GM18498 (cell line): ENCODE data around the gene ATP9A.
"Not testable (repeated sequence)": the region's sequence is repeated elsewhere in the genome, so short reads cannot be mapped to it uniquely, and the experiment has no call there.

Experiments
- ATAC-seq: cut with Tn5 transposase; IDR thresholded peaks from one replicate; pipeline ENCODE4 v1.9.1; 2021; ENCODE audit warnings: mild to moderate bottlenecking, moderate library complexity; ENCODE audit not compliant: unreplicated experiment

ATP9A gene

GRCh38 chr20:51661609-51662178 lies 106.5 kb downstream of the ATP9A start:
- no peak for ATAC-seq

- ATAC-seq = no peak
Measured at GRCh38 chr20:51660672-51661608, 107.2 kb downstream of the ATP9A start.

- no peak for ATAC-seq
Measured at GRCh38 chr20:51659491-51660050, 108.6 kb downstream of the ATP9A start.

GRCh38 chr20:51656726-51657260 lies 111.4 kb downstream of the ATP9A start:
- ATAC-seq = no peak

DNA sequence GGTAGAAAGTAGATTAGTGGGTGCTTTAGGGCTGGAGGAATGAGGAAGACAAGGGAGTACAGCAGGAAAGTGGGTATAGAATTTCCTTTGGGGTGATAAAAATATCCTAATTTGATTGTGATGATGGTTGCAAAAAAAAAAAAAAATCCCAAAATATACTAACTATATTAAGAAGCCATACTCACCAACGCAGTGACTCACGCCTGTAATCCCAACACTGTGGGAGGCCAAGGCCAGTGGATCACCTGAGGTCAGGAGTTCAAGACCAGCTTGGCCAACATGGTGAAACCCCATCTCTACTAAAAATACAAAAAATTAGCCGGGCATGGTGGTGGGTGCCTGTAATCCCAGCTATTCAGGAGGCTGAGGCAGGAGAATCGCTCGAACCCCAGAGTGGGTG lies 112.1 kb downstream of the ATP9A start:
- ATAC-seq = not testable (repeated sequence)

DNA sequence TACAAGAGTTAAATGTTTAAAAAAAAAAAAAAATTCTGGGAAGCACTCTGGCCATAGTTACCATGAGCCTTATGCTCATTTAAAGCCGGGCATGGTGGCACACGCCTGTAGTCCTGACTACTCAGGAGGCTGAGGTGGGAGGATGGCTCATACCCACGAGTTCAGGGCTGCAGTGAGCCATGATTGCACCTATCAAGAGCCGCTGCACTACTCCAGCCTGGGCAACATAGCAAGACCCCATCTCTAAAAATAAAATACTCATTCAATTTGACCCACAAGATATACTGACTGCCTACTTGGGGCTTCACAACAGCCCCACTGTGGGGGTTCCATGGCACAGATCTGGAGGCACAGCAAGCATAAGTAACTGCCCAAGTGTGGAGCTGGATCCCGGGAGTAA lies 113.7 kb downstream of the ATP9A start:
- no peak for ATAC-seq

GRCh38 chr20:51654060-51654459 lies 114.1 kb downstream of the ATP9A start:
- no peak for ATAC-seq

GRCh38 chr20:51653226-51653625 lies 115.0 kb downstream of the ATP9A start:
- no peak for ATAC-seq

DNA sequence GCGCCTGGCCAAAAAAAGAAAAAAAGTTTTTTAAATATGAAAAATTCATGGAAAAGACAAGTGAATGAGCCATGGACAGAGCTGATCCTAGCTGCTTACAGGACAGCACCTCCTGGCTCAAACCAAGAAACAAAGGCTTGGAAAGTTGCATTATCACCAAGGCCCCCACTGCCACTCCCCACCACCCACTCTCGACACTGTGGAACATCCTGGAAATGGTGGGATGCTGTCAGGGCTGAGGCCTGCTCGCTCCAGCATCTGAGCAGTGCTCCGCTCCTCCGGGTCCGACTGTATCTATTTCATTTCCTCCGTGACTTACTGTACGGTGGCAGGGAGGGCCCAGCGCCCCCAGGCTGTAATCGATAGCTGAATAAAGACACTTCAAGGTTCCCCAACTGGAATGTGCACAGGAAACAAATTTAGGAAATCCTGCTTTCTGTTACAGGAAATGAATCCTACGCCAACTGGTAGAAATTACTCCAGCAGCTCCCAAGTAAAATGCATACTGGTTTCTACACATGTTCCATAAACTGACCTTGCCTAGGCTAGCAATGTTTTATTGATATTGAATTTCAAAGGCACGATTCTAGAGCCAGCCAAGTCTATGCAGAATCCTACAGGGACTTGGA lies 116.2 kb downstream of the ATP9A start:
- no peak for ATAC-seq

DNA sequence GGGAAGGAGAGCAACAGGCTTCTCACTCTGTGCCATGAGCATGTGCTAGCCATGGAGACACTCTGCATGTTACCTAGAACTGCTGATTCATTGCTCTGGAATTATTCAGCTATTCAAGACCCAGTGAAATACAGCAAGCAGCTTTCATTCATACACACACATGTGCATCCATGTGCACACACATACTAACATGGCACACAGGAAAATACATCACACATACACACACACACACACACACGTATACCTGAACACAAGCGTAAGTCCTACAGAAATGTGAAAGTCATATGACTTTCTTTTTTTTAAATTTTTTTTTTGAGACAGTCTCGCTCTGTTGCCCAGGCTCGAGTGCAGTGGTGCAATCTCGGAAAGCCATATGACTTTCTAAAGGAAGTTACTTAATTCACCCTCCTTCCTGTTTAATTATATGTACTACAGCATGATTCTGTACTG lies 117.5 kb downstream of the ATP9A start:
- no peak for ATAC-seq

- no peak for ATAC-seq
Measured at GRCh38 chr20:51648571-51648947, 119.6 kb downstream of the ATP9A start.

GRCh38 chr20:51647674-51648570 lies 120.3 kb downstream of the ATP9A start:
- ATAC-seq = no peak

DNA sequence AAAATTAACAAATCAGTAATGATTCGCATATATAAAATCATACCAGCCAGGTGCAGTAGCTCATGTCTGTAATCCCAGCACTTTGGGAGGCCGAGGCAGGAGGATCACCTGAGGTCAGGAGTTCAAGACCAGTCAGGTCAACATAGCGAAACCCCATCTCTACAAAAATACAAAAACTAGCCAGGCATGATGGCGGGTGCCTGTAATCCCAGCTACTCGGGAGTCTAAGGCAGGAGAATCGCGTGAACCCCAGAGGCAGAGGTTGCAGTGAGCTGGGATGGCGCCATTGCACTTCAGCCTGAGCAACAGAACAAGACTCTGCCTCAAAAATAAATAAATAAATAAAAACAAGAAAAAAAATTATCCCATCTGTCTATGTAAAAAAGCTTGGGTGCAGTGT lies 124.4 kb downstream of the ATP9A start:
- ATAC-seq = not testable (repeated sequence)

DNA sequence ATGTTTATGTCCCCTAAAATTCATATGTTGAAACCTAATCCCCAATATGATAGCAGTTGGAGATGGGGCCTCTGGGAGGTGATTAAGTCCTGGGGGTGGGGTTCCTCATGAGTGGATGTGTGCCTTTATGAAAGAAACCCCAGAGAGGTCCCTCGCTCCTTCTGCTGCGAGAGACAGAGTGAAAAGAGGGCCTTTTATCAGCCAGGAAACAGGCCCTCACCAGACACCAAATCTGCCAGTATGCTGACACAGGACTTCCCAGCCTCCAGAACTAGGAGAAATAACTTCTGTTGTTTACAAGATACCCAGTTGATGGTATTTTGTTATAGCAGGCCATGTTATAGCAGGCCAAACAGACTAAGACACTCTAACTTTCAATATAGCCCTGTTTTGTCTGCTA lies 124.8 kb downstream of the ATP9A start:
- no peak for ATAC-seq

DNA sequence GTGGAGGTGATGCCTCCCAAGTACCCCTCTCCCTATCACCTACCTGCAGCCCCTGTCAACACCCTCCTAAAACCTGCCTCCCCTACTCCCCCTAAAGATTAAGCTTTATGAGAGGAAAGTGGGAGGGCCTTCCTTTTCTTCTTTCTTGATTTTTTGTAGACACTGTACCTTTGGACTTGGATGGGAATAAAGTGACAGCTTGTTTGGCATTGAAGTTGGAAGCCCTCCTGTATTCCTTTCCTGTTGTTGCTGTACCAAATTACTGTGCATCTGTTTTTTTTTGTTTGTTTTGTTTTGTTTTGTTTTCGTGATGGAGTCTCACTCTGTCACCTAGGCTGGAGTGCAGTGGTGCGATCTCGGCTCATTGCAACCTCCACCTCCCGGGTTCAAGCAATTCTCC lies 126.3 kb downstream of the ATP9A start:
- ATAC-seq = no peak

DNA sequence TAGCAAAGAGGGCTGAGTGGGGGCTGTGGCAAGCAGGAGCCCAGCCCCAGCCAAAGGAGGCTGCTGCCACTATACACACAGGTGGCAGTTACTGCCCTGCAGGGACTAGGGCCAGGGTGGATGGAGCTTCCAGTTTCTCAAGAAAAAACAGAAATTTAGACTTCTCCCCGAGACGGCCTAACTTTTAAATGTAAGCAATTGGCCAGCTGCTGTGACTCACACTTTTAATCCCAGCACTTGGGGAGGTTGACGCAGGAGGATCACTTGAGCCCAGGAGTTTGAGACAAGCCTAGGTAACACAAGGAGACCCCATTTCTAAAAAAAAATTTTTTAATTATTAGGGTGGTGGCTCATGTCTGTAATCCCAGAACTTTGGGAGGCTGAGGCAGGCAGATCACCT lies 127.4 kb downstream of the ATP9A start:
- no peak for ATAC-seq

DNA sequence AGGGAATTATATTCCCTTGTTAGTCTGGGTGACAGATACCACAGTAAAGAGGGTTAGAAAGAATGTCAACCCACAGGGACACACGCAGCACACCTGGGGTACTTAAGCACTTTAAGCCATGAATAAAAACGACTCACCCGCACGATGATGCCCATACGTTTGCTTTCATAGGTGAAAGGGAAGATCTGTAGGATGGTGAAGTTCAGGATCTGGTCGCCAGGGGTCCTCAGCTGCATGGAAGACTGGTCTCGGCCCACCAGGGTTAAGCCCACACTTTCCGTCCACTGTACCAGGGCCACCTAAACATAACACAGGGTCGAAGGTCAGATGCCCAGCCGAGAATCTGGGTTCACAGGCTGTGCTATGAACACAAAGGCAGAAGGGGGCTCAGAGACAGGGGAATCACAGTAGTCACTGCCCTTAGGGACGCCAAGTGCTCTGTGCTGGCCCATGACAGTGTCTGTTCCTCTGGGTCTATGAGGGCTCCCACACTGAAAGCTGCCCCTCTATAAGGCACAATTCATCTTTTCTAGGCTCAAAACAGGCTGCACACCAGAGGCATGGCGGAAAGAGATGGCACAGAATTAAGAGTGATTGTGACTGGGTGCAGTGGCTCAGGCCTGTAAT lies 128.9 kb downstream of the ATP9A start:
- ATAC-seq = no peak

DNA sequence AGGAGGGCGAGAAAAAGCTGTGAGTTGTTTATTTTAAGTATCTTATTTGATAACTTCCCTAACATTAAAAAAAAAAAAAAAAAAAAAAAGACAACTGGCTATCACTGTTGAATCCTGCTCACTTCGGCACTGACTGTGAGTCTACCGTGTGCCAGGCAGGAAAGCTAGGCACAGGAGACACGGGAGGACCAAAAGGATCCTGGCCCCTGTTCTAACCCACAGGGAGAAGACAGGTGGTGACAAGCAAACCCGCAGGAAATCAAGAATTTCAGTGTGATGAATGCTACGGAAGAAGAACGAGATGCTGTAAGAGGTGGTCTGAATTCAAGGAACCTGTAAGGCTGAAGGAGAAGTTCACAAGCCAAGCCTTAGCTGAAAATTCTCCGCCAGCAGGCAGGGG lies 130.9 kb downstream of the ATP9A start:
- no peak for ATAC-seq

DNA sequence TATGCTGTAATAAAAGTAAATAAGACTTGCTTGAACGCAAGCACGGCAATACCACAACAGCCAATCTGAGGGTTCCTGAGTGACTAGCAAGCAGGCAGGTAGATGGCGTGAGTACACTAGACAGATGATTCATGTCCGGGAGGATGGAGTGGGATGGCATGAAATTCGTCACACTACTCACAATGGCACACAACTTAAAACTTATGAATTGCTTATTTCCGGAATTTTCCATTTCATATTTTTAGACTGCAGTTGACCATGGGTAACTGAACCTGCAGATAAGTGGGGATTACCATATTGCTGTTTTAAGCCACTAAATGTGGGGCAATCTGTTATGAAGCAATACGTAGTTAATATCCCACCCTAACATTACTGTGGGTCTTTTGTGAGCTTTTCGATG lies 132.1 kb downstream of the ATP9A start:
- ATAC-seq = no peak

- no peak for ATAC-seq
Measured at GRCh38 chr20:51635680-51636079, 132.5 kb downstream of the ATP9A start.
